Fibroblast of the aortic adventitia (primary cell): Measurements from ENCODE around the gene FRAT1. TPM values are rescaled to one million over a fixed set of nuclear protein-coding genes. Genes with fewer than 3 reads are reported as not detected.

ENCODE experiments used
- DNase-seq: peaks from one replicate; pipeline ENCODE4 v3.0.0-alpha.2; 2010; ENCODE audit warnings: low read depth
- H3K4me3 ChIP-seq: 2 replicates; pipeline ENCODE4 v1.5.1; 2011; ENCODE audit warnings: low read depth, mild to moderate bottlenecking, control low read depth, low read length, moderate library complexity
- total RNA-seq: library from RNA; depleted of rRNA; stranded (reverse); fragments of >200 nt; gene quantifications from 2 replicates; pipeline ENCODE4 v1.2.3, GENCODE V29; 2012; ENCODE audit warnings: low replicate concordance
- TF ChIP-seq, protein P1 (sequence below): IDR thresholded peaks from 2 replicates; pipeline ENCODE4 v1.5.1; 2011; ENCODE audit warnings: mild to moderate bottlenecking, low read length, control low read depth, inconsistent platforms; ENCODE audit not compliant: insufficient read depth

The FRAT1 gene
- total RNA-seq, 1 donor, result 1.5 TPM

GRCh38 chr10:97297556-97298222 is 21.4 kb upstream of the FRAT1 start:
- no peak overlapping the region for H3K4me3 ChIP-seq
- TF ChIP-seq, protein P1, sequence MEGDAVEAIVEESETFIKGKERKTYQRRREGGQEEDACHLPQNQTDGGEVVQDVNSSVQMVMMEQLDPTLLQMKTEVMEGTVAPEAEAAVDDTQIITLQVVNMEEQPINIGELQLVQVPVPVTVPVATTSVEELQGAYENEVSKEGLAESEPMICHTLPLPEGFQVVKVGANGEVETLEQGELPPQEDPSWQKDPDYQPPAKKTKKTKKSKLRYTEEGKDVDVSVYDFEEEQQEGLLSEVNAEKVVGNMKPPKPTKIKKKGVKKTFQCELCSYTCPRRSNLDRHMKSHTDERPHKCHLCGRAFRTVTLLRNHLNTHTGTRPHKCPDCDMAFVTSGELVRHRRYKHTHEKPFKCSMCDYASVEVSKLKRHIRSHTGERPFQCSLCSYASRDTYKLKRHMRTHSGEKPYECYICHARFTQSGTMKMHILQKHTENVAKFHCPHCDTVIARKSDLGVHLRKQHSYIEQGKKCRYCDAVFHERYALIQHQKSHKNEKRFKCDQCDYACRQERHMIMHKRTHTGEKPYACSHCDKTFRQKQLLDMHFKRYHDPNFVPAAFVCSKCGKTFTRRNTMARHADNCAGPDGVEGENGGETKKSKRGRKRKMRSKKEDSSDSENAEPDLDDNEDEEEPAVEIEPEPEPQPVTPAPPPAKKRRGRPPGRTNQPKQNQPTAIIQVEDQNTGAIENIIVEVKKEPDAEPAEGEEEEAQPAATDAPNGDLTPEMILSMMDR, result no peak
- DNase-seq, result no peak

- no peak for DNase-seq
- TF ChIP-seq, protein P1, result no peak
- H3K4me3 ChIP-seq, result no peak overlapping the region
These were observed 20.9 kb upstream of the FRAT1 start for GRCh38 chr10:97298223-97298571.

DNA sequence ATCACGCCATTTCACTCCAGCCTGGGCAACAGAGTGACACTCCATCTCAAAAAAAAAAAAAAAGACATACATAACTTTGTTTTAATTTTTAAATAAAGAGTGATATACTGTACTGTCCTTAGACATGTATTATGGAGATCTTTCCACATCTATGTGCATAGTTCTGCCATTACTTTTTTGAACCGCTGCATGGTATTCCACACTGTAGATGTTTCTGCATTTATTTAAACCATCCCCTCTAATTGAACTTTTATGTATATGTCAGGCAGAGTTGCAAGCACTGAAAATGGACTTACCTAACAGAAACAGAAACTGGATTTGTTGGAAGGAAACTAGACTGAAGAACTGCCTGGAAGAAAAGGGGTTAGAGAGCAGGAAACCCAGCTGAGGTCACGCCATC is 18.1 kb upstream of the FRAT1 start:
- TF ChIP-seq, protein P1, result no peak
- no peak for DNase-seq
- H3K4me3 ChIP-seq, result no peak overlapping the region

GRCh38 chr10:97302088-97302791 is 16.8 kb upstream of the FRAT1 start:
- no peak overlapping the region for H3K4me3 ChIP-seq
- TF ChIP-seq, protein P1, result no peak
- DNase-seq, result no peak

- no peak for DNase-seq
- TF ChIP-seq, protein P1, result no peak
- H3K4me3 ChIP-seq, result no peak overlapping the region
These were observed 11.6 kb upstream of the FRAT1 start for GRCh38 chr10:97307441-97307840.

DNA sequence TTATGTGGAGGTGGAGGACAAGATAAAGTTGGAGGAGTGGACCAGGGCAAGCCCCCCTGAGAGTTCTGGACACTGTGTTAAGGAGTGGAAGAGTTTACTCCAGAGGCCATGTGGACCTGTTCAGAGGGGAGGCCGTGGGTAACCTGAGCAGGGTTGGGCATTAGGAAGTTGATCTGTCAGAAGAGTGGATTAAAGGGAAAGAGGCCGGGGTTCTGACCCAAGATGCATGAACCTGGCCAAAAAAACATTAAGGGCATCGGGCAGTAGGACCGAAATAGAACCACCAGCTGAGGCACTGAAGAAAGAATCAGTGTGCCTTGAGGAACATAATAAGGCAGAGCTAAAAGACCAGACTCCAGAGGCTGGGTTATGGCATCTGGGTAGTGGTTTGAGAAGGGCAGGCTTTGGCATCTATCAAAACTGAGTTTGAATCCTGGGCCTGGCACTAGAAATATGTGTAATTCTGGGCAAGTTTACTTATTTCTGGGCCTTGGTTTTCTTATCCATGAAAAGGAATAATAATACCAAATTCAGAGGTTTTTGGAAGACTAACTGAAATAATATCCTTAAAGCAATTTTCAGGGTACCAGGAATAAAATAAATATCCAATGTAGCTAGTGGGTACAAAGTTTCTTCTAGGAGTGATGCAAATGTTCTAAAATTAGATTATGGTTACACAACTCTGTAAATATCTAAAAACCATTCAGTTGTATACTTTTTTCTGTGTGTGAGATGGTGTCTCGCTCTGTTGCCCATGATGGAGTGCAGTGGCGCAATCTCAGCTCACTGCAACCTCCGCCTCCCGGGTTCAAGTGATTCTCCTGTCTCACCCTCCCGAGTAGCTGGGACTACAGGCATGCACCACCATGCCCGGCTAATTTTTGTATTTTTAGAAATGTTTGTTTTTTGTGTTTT is 10.9 kb upstream of the FRAT1 start:
- no peak for DNase-seq
- TF ChIP-seq, protein P1, result no peak
- H3K4me3 ChIP-seq, result no peak overlapping the region
